BLaER1 (cell line): ENCODE measurements around the gene SLC8A1.

Experiments used
- H3K27ac ChIP-seq: shearing (Covaris generic); formaldehyde crosslinking; 2 replicates; pipeline ENCODE4 v1.8.1; 2022
- H3K27me3 ChIP-seq: shearing (Covaris generic); formaldehyde crosslinking; 2 replicates; pipeline ENCODE4 v1.8.1; 2022
- H3K36me3 ChIP-seq: shearing (Covaris generic); formaldehyde crosslinking; 2 replicates; pipeline ENCODE4 v1.8.1; 2022
- H3K4me1 ChIP-seq: shearing (Covaris generic); formaldehyde crosslinking; 2 replicates; pipeline ENCODE4 v1.8.1; 2022
- H3K4me2 ChIP-seq: shearing (Covaris generic); formaldehyde crosslinking; 2 replicates; pipeline ENCODE4 v1.8.1; 2022
- H3K4me3 ChIP-seq: shearing (Covaris generic); formaldehyde crosslinking; 2 replicates; pipeline ENCODE4 v1.8.1; 2022
- H3K9ac ChIP-seq: shearing (Covaris generic); formaldehyde crosslinking; 2 replicates; pipeline ENCODE4 v1.8.1; 2022
- H3K9me3 ChIP-seq: shearing (Covaris generic); formaldehyde crosslinking; 2 replicates; pipeline ENCODE4 v1.8.1; 2022
- H4K20me1 ChIP-seq: shearing (Covaris generic); formaldehyde crosslinking; 2 replicates; pipeline ENCODE4 v1.8.1; 2022
- Cebpa-rat ChIP-seq: shearing (Covaris generic); IDR thresholded peaks from 2 replicates; pipeline ENCODE4 v1.8.1; 2022

Gene SLC8A1

GRCh38 chr2:40450066-40450795, 1.7 kb downstream of the SLC8A1 start:
- H3K36me3 ChIP-seq: peaks cover 21% of the 10 kb centered on the region; the same call in 1 of the 2 replicates
- H3K27me3 ChIP-seq: no peaks in the 10 kb centered on the region
- peak overlapping the region; percentile 81 for H3K9ac ChIP-seq
- H3K27ac ChIP-seq: peak overlapping the region; percentile 59; the same call in 1 of the 2 replicates
- H3K4me3 ChIP-seq: peak overlapping the region; percentile 80
- H3K4me1 ChIP-seq: peaks cover 31% of the 10 kb centered on the region
- H3K9me3 ChIP-seq: no peaks in the 10 kb centered on the region
- H3K4me2 ChIP-seq: peak overlapping the region; percentile 89
- no peaks in the 10 kb centered on the region for H4K20me1 ChIP-seq
- no peak for TF ChIP-seq Cebpa-rat

- Histone ChIP-seq H3K36me3 (peaks cover 36% of the 10 kb centered on the region), H3K9me3 (no peaks in the 10 kb centered on the region), H3K4me2 (peak overlapping the region; percentile 89; the same call in 1 of the 2 replicates), H3K4me1 (peaks cover 31% of the 10 kb centered on the region), H4K20me1 (no peaks in the 10 kb centered on the region), H3K9ac (no peak overlapping the region), H3K27me3 (no peaks in the 10 kb centered on the region), H3K27ac (no peak overlapping the region), H3K4me3 (no peak overlapping the region)
- no peak for TF ChIP-seq Cebpa-rat
Measured at GRCh38 chr2:40448476-40449079, 3.3 kb downstream of the SLC8A1 start.

- Histone ChIP-seq H3K36me3 (peaks cover 40% of the 10 kb centered on the region), H3K9ac (no peak overlapping the region), H3K4me1 (peaks cover 37% of the 10 kb centered on the region), H3K9me3 (peaks cover 4% of the 10 kb centered on the region; the same call in 1 of the 2 replicates), H3K27ac (no peak overlapping the region), H4K20me1 (no peaks in the 10 kb centered on the region), H3K4me3 (no peak overlapping the region), H3K4me2 (no peak overlapping the region), H3K27me3 (no peaks in the 10 kb centered on the region)
- TF ChIP-seq Cebpa-rat: no peak
Measured at GRCh38 chr2:40445467-40445866, 6.4 kb downstream of the SLC8A1 start.

- 0 out of 2 replicates have a peak overlapping the region, but pooled peaks have one; percentile 11 for H3K27ac ChIP-seq
- H3K4me3 ChIP-seq: no peak overlapping the region
- TF ChIP-seq Cebpa-rat: no peak
- H4K20me1 ChIP-seq: no peaks in the 10 kb centered on the region
- no peaks in the 10 kb centered on the region for H3K27me3 ChIP-seq
- H3K9me3 ChIP-seq: peaks cover 4% of the 10 kb centered on the region; the same call in 1 of the 2 replicates
- H3K9ac ChIP-seq: no peak overlapping the region
- peaks cover 25% of the 10 kb centered on the region for H3K36me3 ChIP-seq
- peak overlapping the region; percentile 74 for H3K4me2 ChIP-seq
- peaks cover 18% of the 10 kb centered on the region for H3K4me1 ChIP-seq
Measured at GRCh38 chr2:40440835-40441234, 11.1 kb downstream of the SLC8A1 start.

GRCh38 chr2:40439473-40439872, 12.4 kb downstream of the SLC8A1 start:
- TF ChIP-seq Cebpa-rat: no peak
- Histone ChIP-seq H3K4me2 (no peak overlapping the region), H3K36me3 (peaks cover 11% of the 10 kb centered on the region), H3K9ac (no peak overlapping the region), H3K4me3 (no peak overlapping the region), H3K4me1 (peaks cover 18% of the 10 kb centered on the region), H3K27me3 (no peaks in the 10 kb centered on the region), H3K27ac (no peak overlapping the region), H4K20me1 (no peaks in the 10 kb centered on the region), H3K9me3 (peaks cover 4% of the 10 kb centered on the region; the same call in 1 of the 2 replicates)

GRCh38 chr2:40436093-40436475, 15.8 kb downstream of the SLC8A1 start:
- Histone ChIP-seq H3K36me3 (peaks cover 7% of the 10 kb centered on the region), H3K27me3 (no peaks in the 10 kb centered on the region), H3K4me1 (peaks cover 11% of the 10 kb centered on the region), H3K4me3 (no peak overlapping the region), H3K9me3 (0 out of 2 replicates have a peak, but pooled peaks cover 4% of the 10 kb centered on the region), H3K9ac (no peak overlapping the region), H3K4me2 (no peak overlapping the region), H3K27ac (no peak overlapping the region), H4K20me1 (no peaks in the 10 kb centered on the region)
- TF ChIP-seq Cebpa-rat: no peak

GRCh38 chr2:40435426-40436092, 16.3 kb downstream of the SLC8A1 start:
- no peak overlapping the region for H3K4me3 ChIP-seq
- H4K20me1 ChIP-seq: no peaks in the 10 kb centered on the region
- TF ChIP-seq Cebpa-rat: no peak
- no peak overlapping the region for H3K9ac ChIP-seq
- H3K27me3 ChIP-seq: no peaks in the 10 kb centered on the region
- H3K27ac ChIP-seq: no peak overlapping the region
- H3K4me2 ChIP-seq: no peak overlapping the region
- peaks cover 6% of the 10 kb centered on the region for H3K4me1 ChIP-seq
- 0 out of 2 replicates have a peak, but pooled peaks cover 4% of the 10 kb centered on the region for H3K9me3 ChIP-seq
- H3K36me3 ChIP-seq: peaks cover 12% of the 10 kb centered on the region

GRCh38 chr2:40434731-40435271, 17.1 kb downstream of the SLC8A1 start:
- no peak overlapping the region for H3K4me3 ChIP-seq
- H3K4me1 ChIP-seq: no peaks in the 10 kb centered on the region
- no peak for TF ChIP-seq Cebpa-rat
- no peak overlapping the region for H3K27ac ChIP-seq
- H3K36me3 ChIP-seq: peaks cover 16% of the 10 kb centered on the region
- no peak overlapping the region for H3K4me2 ChIP-seq
- no peaks in the 10 kb centered on the region for H4K20me1 ChIP-seq
- no peaks in the 10 kb centered on the region for H3K27me3 ChIP-seq
- H3K9me3 ChIP-seq: 0 out of 2 replicates have a peak, but pooled peaks cover 4% of the 10 kb centered on the region
- no peak overlapping the region for H3K9ac ChIP-seq

- no peak overlapping the region for H3K27ac ChIP-seq
- TF ChIP-seq Cebpa-rat: no peak
- H4K20me1 ChIP-seq: no peaks in the 10 kb centered on the region
- no peaks in the 10 kb centered on the region for H3K4me1 ChIP-seq
- 0 out of 2 replicates have a peak, but pooled peaks cover 4% of the 10 kb centered on the region for H3K9me3 ChIP-seq
- H3K36me3 ChIP-seq: peaks cover 27% of the 10 kb centered on the region
- no peaks in the 10 kb centered on the region for H3K27me3 ChIP-seq
- no peak overlapping the region for H3K4me2 ChIP-seq
- no peak overlapping the region for H3K9ac ChIP-seq
- no peak overlapping the region for H3K4me3 ChIP-seq
Measured at GRCh38 chr2:40433736-40434135, 18.2 kb downstream of the SLC8A1 start.
